NCI-H1930 (cell line): ENCODE data around the gene ST7.
A peak's percentile ranks its signal among the peaks of the same experiment; 100 is the strongest.
"Not testable (repeated sequence)": the region's sequence is repeated elsewhere in the genome, so short reads cannot be mapped to it uniquely, and the experiment has no call there.

Experiments used
- DNase-seq, 2 experiments: peaks; one replicate each; lab custom pipeline; 2025; lab: John Stamatoyannopoulos, UW

ST7 gene

DNA sequence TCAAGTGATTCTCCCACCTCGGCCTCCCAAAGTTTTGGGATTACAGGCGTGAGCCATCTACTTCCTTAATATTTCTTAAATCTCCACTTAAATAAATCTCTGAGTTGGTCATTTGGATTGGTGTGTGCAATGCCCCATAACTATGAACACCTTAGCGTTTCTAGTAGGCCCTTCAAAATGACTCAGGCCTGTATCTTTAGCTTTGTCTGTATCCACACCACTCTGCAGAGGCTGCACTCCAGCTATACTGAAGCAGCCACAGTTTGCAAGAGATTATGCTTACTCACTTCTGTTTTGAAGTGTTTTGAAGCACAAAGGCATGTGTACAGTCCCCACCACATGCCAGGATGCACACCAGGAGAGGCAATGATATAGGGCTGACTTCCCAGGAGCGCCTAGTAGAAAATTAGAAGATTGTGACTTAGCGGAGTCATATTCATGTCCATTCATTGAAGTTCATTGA is 2.4 kb upstream of the ST7 start:
- no peak for DNase-seq

GRCh38 chr7:116951366-116952292 is 1.7 kb upstream of the ST7 start:
- DNase-seq = no peak

GRCh38 chr7:116952635-116953371 is 498 bp upstream of the ST7 start:
- DNase-seq = peak in 1 of 2 experiments; percentile 21

- peak in 1 of 2 experiments; percentile 31 for DNase-seq
Observed at GRCh38 chr7:116953906-116954838, 871 bp downstream of the ST7 start.

DNA sequence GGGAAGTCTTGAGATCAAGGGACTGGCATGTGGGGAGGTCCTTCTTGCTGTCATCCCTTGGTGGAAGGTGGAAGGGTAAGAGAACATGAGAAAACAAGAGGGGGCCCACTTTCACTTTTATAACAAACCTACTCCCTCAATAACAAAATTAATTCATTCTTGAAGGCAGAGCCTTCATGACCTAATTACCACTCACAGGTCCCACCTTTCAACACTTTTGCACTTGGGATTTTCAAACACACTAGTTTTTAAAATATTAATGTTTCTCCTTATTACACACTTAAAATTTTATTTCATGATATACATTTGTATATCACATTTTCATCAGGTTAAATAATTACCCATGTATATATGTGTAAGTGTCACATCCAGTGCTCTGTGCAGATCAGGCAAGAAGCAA is 2.0 kb downstream of the ST7 start:
- no peak for DNase-seq

- DNase-seq = no peak
Observed at GRCh38 chr7:116955801-116956476, 2.6 kb downstream of the ST7 start.

DNA sequence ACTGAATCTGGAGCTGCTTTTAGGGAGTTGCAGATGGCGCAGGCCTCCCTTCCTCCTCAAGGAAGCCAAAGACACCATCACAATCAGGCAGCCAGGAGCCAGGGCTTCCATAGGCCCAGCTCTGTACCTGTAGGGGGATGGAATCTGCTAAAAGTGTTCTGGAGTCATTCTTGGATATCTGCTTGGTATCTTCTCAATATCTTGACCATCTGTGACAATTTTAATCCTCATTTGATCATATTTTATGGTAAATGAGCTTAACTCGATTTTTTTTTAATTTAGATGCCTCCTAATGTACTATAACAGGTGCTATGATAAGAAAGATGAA is 3.1 kb downstream of the ST7 start:
- no peak for DNase-seq

DNA sequence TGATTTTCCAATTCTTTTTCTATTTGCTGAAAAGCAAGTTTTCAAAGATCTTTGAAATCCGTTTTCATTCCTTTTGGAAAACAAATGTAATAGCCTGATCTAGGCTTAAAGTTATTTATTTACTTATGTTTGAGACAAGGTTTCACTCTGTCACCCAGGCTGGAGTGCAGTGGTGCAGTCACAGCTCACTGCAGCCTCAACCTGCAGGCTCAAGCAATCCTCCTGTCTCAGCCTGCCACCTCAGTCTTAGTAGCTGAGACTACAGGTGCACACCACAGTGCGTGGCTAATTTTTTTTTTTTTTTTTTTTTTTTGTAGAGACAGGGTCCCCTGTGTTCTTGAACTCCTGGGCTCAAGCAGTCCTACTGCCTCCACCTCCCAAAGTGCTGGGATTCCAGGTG is 4.6 kb downstream of the ST7 start:
- no peak for DNase-seq

DNA sequence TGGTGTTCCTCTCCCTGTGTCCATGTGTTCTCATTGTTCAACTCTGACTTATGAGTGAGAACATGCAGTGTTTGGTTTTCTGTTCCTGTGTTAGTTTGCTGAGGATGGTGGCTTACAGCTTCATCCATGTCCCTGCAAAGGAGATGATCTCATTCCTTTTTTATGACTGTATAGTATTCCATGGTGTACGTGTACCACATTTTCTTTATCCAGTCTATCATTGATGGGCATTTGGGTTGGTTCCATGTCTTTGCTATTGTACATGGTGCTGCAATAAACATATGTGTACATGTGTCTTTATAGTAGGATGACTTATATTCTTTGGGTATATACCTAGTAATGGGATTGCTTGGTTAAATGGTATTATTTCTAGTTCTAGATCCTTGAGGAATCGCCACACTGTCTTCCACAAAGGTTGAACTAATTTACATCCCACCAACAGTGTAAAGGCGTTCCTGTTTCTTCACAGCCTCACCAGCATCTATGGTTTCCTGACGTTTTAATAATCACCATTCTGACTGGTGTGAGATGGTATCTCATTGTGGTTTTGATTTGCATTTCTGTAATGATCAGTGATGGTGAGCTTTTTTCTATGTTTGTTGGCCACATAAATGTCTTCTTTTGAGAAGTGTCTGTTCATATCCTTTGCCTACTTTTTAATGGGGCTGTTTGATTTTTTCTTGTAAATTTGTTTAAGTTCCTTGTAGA is 8.8 kb downstream of the ST7 start:
- not testable (repeated sequence) for DNase-seq

DNA sequence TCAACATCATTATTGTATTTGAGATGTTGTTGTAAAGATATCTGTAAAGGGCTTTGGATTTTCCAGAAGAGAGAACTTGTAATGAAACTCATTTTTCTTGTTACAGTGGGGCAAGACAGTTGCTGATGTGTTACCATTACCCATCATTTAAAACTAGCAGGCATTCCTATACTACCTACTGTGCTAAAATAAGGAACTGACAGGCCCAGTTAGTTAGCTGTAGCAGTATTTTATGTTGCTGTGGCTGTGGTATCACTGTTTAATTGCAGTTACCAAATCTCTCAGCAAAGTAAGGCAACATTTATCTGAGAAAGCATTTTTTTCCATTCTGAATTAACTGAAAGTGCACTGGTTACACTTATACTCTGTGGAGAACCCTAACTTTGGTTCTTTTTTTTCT is 9.9 kb downstream of the ST7 start:
- DNase-seq = no peak

- no peak for DNase-seq
Observed at GRCh38 chr7:116966601-116967000, 13.3 kb downstream of the ST7 start.

GRCh38 chr7:116967254-116967922 is 14.1 kb downstream of the ST7 start:
- DNase-seq = no peak

DNA sequence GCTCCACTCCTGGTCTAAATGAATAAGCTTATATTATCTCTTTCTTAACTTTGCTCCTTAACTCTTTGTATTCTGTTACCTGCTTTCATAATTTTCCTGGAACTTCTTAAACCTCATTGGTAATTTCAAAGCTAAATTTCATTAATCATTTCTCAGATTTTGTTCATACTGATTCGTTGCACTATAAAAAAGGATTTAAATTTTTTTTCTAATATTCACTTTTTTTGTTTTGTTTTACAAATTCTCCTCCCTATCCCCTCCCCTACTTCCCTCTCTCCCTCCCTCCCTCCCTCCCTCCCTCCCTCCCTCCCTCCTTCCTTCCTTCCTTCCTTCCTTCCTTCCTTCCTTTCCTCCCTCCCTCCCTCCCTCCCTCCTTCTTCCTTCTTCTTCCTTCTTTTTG is 14.7 kb downstream of the ST7 start:
- no peak for DNase-seq

DNA sequence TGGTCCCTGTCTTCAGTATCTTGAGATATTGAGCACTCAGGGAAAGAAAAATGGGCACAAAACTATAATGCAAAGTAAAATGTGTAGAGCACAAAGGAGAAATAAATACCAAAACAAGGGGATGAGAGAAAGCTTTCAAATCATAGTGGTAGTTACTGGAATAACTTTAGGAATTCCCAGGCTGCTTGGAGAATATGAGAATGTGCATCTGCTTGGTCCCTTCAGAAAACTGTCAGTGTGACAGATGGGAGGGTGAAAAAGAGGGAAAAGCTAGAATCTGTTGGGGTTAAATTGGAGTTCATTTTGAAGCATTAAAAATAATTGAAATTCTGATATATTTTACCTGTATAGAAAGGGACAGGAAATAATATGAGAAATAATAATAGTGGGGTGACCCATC is 15.3 kb downstream of the ST7 start:
- no peak for DNase-seq

DNA sequence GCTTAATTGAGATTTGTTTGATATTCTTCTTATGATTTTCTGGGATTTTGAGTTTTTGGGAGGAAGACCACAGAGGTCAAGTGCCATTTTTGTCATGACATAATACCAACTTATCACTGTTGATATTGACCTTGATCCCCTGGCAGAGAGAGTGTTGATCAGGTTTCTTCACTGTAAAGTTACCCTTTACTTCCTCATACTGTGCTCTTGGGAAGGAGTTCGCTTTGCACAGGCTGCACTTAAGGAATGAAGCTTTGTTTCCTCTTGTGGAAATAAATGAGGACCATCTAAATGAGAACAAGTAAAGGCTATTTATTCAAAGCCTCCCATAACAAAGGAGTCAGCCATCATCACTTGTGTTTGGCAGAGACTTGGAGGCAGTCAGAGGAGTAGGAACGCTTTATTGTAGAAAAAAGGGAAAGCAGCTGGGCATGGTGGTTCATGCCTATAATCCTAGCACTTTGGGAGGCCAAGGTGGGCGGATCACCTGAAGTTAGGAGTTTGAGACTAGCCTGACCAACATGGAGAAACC is 16.1 kb downstream of the ST7 start:
- DNase-seq = no peak

DNA sequence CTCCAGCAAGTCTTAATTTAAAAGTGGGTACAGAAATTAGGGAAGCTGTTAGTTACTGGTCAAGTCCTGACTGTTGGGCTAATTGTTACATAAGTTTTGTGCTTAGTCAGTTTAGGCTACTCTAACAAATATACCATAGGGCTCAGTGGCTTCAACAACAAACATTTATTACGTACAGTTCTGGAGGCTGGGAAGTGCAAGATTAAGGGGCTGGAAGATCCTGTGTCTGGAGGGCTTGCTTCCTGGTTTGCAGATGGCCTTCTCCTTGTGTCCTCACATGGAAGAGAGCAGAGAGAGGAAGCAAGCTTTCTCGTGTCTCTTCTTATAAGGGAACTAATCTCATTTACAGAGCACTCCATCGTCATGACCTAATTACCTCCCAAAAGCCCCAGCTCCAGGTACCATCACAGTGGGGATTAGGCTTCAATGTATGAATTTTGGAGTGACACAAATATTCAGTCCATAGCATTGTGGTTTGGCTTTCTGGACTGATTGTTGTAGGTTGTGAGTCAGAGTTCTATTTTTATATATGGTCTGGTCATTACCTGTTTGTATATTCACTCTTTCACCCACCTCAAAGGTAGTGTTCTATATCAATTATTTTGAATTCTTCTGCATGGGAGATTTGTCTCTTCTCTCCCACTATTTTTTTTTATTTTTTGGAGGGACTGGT is 17.1 kb downstream of the ST7 start:
- no peak for DNase-seq

GRCh38 chr7:116971153-116971552 is 17.9 kb downstream of the ST7 start:
- DNase-seq = not testable (repeated sequence)

DNA sequence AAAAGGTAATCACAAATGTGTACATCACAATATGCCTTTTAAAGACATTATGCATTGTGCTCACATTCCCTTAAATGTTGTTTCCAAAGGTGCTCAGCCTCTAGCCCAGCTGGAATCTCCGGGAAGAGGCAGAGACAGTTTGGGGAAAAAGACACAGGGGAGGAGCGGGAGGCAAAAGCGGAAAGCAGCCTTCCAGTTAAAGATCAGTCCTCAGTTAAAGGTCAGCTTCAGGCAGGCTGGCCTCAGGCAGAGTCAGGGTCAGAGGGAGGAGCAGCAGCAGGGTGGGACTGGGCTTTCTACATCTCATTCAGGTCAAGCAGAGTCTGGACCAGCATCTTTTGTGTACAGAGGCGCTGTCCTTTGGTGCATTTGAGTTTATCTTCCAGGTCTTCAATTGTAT is 18.6 kb downstream of the ST7 start:
- no peak for DNase-seq

DNA sequence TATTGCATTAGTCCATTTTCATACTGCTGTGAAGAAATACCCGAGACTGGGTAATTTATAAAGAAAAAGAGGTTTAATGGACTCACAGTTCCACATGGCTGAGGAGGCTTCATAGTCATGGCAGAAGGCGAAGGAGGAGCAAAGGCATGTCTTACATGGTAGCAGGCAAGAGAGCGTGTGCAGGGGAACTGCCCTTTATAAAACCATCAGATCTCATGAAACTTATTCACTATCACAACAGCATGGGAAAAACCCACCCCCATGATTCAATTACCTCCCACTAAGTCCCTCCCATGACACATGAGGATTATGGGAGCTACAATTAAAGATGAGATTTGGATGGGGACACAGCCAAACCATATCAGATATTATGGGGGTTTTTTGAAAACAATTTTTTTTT is 21.7 kb downstream of the ST7 start:
- DNase-seq = not testable (repeated sequence)

DNA sequence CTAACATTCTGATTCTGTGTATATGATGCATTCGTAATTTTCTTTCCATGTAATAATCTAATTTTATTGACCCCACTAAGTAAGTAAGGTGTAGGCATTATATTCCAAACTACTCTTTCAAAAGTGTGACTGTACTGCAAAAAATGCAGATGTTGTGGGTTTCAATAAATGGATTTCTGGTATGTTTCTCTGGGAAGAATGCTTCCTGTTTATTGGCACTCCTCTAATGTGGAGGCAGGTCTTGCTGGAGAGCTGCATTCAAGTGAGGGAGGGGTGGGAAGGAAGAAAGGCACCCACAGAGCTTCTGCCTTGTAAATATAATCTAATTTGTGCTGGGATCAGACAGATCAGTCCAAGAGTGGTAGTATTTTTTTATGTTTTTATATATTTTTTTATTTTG is 23.9 kb downstream of the ST7 start:
- no peak for DNase-seq
